Bronchial epithelial cell (primary cell): Measurements from ENCODE around the gene SMIM43. TPM values are rescaled to one million over a fixed set of nuclear protein-coding genes. Genes with fewer than 3 reads are reported as not detected.

Experiments
- DNase-seq: peaks from one replicate; pipeline ENCODE4 v3.0.0-alpha.2; 2010; ENCODE audit warnings: low read depth
- FAIRE-seq: peaks from 2 replicates; lab custom pipeline; 2011; peaks lifted over from hg19 to GRCh38; lab: Jason Lieb, UNC
- H3K27me3 ChIP-seq: 2 replicates; pipeline ENCODE4 v1.5.1; 2011; ENCODE audit warnings: low read length; ENCODE audit not compliant: control insufficient read depth, insufficient read depth
- H3K36me3 ChIP-seq: 2 replicates; pipeline ENCODE4 v1.5.1; 2011; ENCODE audit warnings: low read length; ENCODE audit not compliant: control insufficient read depth, insufficient read depth
- H3K4me3 ChIP-seq: 2 replicates; pipeline ENCODE4 v1.5.1; 2011; ENCODE audit warnings: mild to moderate bottlenecking, low read depth, low read length, control low read depth
- total RNA-seq: library from RNA; depleted of rRNA; stranded (reverse); fragments of >200 nt; gene quantifications from 2 replicates; pipeline ENCODE4 v1.2.1, GENCODE V29; 2014
- TF ChIP-seq, protein P1 (sequence below): IDR thresholded peaks from 2 replicates; pipeline ENCODE4 v1.5.1; 2011; ENCODE audit warnings: mild to moderate bottlenecking, moderate library complexity, low read length, control low read depth, inconsistent platforms; ENCODE audit not compliant: insufficient read depth, severe bottlenecking

SMIM43 gene
- total RNA-seq, 1 donor from 2014 or later: under 0.01 TPM

DNA sequence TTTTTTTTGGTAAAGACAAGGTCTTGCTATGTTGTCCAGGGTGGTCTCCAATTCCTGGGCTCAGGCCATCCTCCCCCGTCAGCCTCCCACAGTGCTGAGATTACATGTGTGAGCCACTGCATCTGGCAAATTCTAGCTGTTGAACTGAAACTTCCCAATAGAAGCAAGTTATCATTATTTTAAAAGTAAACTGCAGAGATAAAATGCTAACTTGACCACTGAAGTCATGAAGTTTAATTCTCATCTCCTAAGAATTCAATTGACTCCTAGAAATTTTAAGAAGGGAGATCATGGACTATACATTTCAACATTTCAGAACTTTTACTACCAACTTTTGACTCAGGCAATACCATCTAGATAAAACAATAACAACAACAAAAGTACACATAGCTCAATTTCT lies 24.5 kb upstream of the SMIM43 start:
- TF ChIP-seq, protein P1, sequence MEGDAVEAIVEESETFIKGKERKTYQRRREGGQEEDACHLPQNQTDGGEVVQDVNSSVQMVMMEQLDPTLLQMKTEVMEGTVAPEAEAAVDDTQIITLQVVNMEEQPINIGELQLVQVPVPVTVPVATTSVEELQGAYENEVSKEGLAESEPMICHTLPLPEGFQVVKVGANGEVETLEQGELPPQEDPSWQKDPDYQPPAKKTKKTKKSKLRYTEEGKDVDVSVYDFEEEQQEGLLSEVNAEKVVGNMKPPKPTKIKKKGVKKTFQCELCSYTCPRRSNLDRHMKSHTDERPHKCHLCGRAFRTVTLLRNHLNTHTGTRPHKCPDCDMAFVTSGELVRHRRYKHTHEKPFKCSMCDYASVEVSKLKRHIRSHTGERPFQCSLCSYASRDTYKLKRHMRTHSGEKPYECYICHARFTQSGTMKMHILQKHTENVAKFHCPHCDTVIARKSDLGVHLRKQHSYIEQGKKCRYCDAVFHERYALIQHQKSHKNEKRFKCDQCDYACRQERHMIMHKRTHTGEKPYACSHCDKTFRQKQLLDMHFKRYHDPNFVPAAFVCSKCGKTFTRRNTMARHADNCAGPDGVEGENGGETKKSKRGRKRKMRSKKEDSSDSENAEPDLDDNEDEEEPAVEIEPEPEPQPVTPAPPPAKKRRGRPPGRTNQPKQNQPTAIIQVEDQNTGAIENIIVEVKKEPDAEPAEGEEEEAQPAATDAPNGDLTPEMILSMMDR: no peak
- FAIRE-seq: no peak
- Histone ChIP-seq H3K36me3 (no peaks in the 10 kb centered on the region), H3K27me3 (no peaks in the 10 kb centered on the region), H3K4me3 (no peak overlapping the region)
- DNase-seq: no peak

DNA sequence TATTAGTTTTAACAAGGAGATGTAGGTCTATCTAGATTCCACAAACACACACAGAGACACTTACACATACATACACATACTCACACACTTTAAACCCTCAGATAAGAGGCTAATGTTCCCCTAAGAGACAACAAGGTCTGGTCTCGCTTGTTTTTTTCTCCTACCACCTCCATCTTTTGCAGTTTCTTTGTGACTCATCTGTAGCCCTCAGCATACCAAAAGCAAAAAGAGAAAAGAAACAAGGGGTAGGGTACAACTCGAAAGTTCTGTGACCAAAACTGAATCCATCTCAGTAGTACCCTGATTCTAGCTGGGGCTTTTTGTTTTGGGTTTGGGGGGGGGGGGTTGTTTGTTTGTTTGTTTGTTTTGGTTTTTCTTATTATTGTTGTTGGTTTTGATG lies 23.9 kb upstream of the SMIM43 start:
- DNase-seq (no peak), FAIRE-seq (no peak)
- H3K4me3 ChIP-seq: no peak overlapping the region
- H3K36me3 ChIP-seq: no peaks in the 10 kb centered on the region
- TF ChIP-seq, protein P1: no peak
- H3K27me3 ChIP-seq: no peaks in the 10 kb centered on the region

DNA sequence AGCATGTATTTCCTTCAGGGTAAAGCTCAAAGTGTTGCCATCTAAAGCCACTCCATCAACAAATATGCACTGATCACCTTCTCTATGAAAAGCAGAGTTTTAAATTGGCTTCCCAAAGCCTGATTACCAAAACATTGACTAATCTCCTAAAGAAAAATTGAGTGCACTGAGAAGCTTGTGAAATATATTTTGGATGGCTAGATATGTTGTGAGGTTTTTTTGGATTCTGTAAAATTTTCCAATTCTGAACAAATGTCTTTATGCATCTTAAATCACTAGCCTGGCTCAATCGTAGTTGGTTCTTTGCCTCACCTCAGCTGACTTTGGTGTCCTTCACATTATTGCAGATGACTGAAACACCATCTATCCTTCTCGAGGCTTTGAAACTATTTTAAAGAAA lies 21.3 kb upstream of the SMIM43 start:
- Histone ChIP-seq H3K4me3 (no peak overlapping the region), H3K36me3 (no peaks in the 10 kb centered on the region), H3K27me3 (no peaks in the 10 kb centered on the region)
- no peak for FAIRE-seq
- TF ChIP-seq, protein P1: no peak
- no peak for DNase-seq

DNA sequence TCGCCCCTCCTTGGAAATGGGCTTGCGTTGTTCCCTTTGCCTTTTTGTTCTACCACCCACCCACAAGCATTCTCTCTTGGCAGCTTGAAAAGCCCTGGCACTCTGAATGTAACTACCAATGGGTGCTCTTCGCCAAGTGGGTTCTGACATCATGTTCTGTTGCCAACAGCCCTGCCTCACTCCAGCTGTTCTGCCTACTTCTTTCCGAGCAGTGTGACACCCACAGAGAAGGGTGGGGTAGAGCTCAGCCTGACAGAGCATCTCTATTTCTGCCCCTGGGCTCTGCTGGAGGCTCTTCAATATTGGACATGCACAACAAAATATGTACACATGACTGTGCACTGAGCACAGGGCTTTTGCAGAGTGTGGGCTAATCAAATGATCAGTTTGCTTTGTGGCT lies 20.5 kb upstream of the SMIM43 start:
- no peak for FAIRE-seq
- H3K4me3 ChIP-seq: no peak overlapping the region
- no peak for DNase-seq
- H3K36me3 ChIP-seq: no peaks in the 10 kb centered on the region
- TF ChIP-seq, protein P1: no peak
- H3K27me3 ChIP-seq: no peaks in the 10 kb centered on the region

- H3K4me3 ChIP-seq: no peak overlapping the region
- no peaks in the 10 kb centered on the region for H3K27me3 ChIP-seq
- FAIRE-seq (no peak), DNase-seq (peak; percentile 89)
- no peaks in the 10 kb centered on the region for H3K36me3 ChIP-seq
- TF ChIP-seq, protein P1: no peak
These were observed 20.0 kb upstream of the SMIM43 start for GRCh38 chr4:121784975-121785374.

GRCh38 chr4:121784401-121784800 lies 19.4 kb upstream of the SMIM43 start:
- no peak for FAIRE-seq
- Histone ChIP-seq H3K36me3 (no peaks in the 10 kb centered on the region), H3K27me3 (no peaks in the 10 kb centered on the region), H3K4me3 (no peak overlapping the region)
- DNase-seq: no peak
- TF ChIP-seq, protein P1: no peak
